ENCODE measurements around the gene TMC1. TPM values are rescaled to one million over a fixed set of nuclear protein-coding genes. Genes with fewer than 3 reads are reported as not detected.

Gene TMC1
- total and polyA plus RNA-seq, 3 experiments from 2014 or later = not detected

- peaks cover 0 to 2% (median 0%) of the 10 kb centered on the region in 5 donors for H3K9me3 Mint-ChIP-seq
- Histone ChIP-seq H3K36me3 (ENCODE audit: insufficient read depth, low read length) (no peaks in the 10 kb centered on the region), H3K4me1 (ENCODE audit: insufficient read depth, low read length) (no peaks in the 10 kb centered on the region), H3K4me3 (ENCODE audit: low read length) (no peak overlapping the region), H3K27ac (ENCODE audit: low read depth, low read length) (no peak overlapping the region), H3K9me3 (ENCODE audit: low read length) (no peaks in the 10 kb centered on the region), H3K27me3 (ENCODE audit: insufficient read depth, low read length, poor library complexity, severe bottlenecking) (no peaks in the 10 kb centered on the region)
- ChIA-PET CTCF (no interaction called here), POLR2A (no interaction called here)
- H3K27me3 Mint-ChIP-seq = peaks cover 1 to 6% of the 10 kb centered on the region in 2 donors
- H3K36me3 Mint-ChIP-seq = no peaks in the 10 kb centered on the region
- no peak overlapping the region for H3K27ac Mint-ChIP-seq
- H3K4me1 Mint-ChIP-seq = no peaks in the 10 kb centered on the region
- no peak overlapping the region for H3K4me3 Mint-ChIP-seq
- no peak for DNase-seq
These were observed 43.3 kb downstream of the TMC1 start for GRCh38 chr9:72564479-72565281.

GRCh38 chr9:72565535-72565934 is 44.1 kb downstream of the TMC1 start:
- Histone ChIP-seq H3K4me1 (ENCODE audit: insufficient read depth, low read length) (no peaks in the 10 kb centered on the region), H3K36me3 (ENCODE audit: insufficient read depth, low read length) (no peaks in the 10 kb centered on the region), H3K27me3 (ENCODE audit: insufficient read depth, low read length, poor library complexity, severe bottlenecking) (no peaks in the 10 kb centered on the region), H3K27ac (ENCODE audit: low read depth, low read length) (no peak overlapping the region), H3K9me3 (ENCODE audit: low read length) (no peaks in the 10 kb centered on the region), H3K4me3 (ENCODE audit: low read length) (no peak overlapping the region)
- DNase-seq = no peak
- CTCF ChIA-PET = no interaction called here
- Mint-ChIP-seq H3K27ac (no peak overlapping the region), H3K4me3 (no peak overlapping the region), H3K36me3 (no peaks in the 10 kb centered on the region), H3K27me3 (peaks cover 0 to 1% of the 10 kb centered on the region in 2 donors), H3K4me1 (no peaks in the 10 kb centered on the region), H3K9me3 (peaks cover 0 to 2% (median 0%) of the 10 kb centered on the region in 5 donors)
- POLR2A ChIA-PET = no interaction called here

GRCh38 chr9:72574156-72574810 is 52.9 kb downstream of the TMC1 start:
- no peak overlapping the region for H3K27ac Mint-ChIP-seq
- CTCF ChIA-PET = no interaction called here
- H3K4me3 Mint-ChIP-seq = no peak overlapping the region
- POLR2A ChIA-PET = no interaction called here
- H3K4me1 ChIP-seq (ENCODE audit: insufficient read depth, low read length) = no peaks in the 10 kb centered on the region
- H3K27me3 Mint-ChIP-seq = peaks cover 4% of the 10 kb centered on the region in 2 donors
- H3K27ac ChIP-seq (ENCODE audit: low read depth, low read length) = no peak overlapping the region
- no peaks in the 10 kb centered on the region for H3K36me3 ChIP-seq (ENCODE audit: insufficient read depth, low read length)
- no peaks in the 10 kb centered on the region for H3K9me3 ChIP-seq (ENCODE audit: low read length)
- H3K9me3 Mint-ChIP-seq = no peaks in the 10 kb centered on the region
- no peak for DNase-seq
- H3K27me3 ChIP-seq (ENCODE audit: insufficient read depth, low read length, poor library complexity, severe bottlenecking) = no peaks in the 10 kb centered on the region
- H3K36me3 Mint-ChIP-seq = peaks cover 0 to 2% (median 0%) of the 10 kb centered on the region in 3 donors
- H3K4me3 ChIP-seq (ENCODE audit: low read length) = no peak overlapping the region
- H3K4me1 Mint-ChIP-seq = peaks cover 0 to 6% (median 0%) of the 10 kb centered on the region in 3 donors

GRCh38 chr9:72575666-72576065 is 54.3 kb downstream of the TMC1 start:
- H3K9me3 ChIP-seq (ENCODE audit: low read length) = no peaks in the 10 kb centered on the region
- H3K27me3 Mint-ChIP-seq = peaks cover 4% of the 10 kb centered on the region in 2 donors
- no peaks in the 10 kb centered on the region for H3K36me3 ChIP-seq (ENCODE audit: insufficient read depth, low read length)
- no peak overlapping the region for H3K27ac ChIP-seq (ENCODE audit: low read depth, low read length)
- H3K4me3 ChIP-seq (ENCODE audit: low read length) = no peak overlapping the region
- DNase-seq = no peak
- no peaks in the 10 kb centered on the region for H3K4me1 ChIP-seq (ENCODE audit: insufficient read depth, low read length)
- POLR2A ChIA-PET = no interaction called here
- no peaks in the 10 kb centered on the region for H3K27me3 ChIP-seq (ENCODE audit: insufficient read depth, low read length, poor library complexity, severe bottlenecking)
- H3K36me3 Mint-ChIP-seq = peaks cover 0 to 2% (median 0%) of the 10 kb centered on the region in 3 donors
- CTCF ChIA-PET = interaction anchor here (1.3 kb wide), 1 partner anchor 16 kb away, joined by 4 read pairs; no protein-coding TSS in a partner anchor
- H3K4me3 Mint-ChIP-seq = no peak overlapping the region
- H3K9me3 Mint-ChIP-seq = no peaks in the 10 kb centered on the region
- H3K4me1 Mint-ChIP-seq = peaks cover 0 to 6% (median 0%) of the 10 kb centered on the region in 3 donors
- H3K27ac Mint-ChIP-seq = no peak overlapping the region

GRCh38 chr9:72576087-72576486 is 54.7 kb downstream of the TMC1 start:
- Histone ChIP-seq H3K9me3 (ENCODE audit: low read length) (no peaks in the 10 kb centered on the region), H3K27me3 (ENCODE audit: insufficient read depth, low read length, poor library complexity, severe bottlenecking) (no peaks in the 10 kb centered on the region), H3K27ac (ENCODE audit: low read depth, low read length) (no peak overlapping the region), H3K4me1 (ENCODE audit: insufficient read depth, low read length) (no peaks in the 10 kb centered on the region), H3K4me3 (ENCODE audit: low read length) (no peak overlapping the region), H3K36me3 (ENCODE audit: insufficient read depth, low read length) (no peaks in the 10 kb centered on the region)
- DNase-seq = no peak
- CTCF ChIA-PET = interaction anchor here (1.3 kb wide), 1 partner anchor 15 kb away, joined by 4 read pairs; no protein-coding TSS in a partner anchor
- peaks cover 4% of the 10 kb centered on the region in 2 donors for H3K27me3 Mint-ChIP-seq
- peaks cover 0 to 6% (median 0%) of the 10 kb centered on the region in 3 donors for H3K4me1 Mint-ChIP-seq
- no peak overlapping the region for H3K4me3 Mint-ChIP-seq
- POLR2A ChIA-PET = no interaction called here
- H3K9me3 Mint-ChIP-seq = no peaks in the 10 kb centered on the region
- H3K27ac Mint-ChIP-seq = peak overlapping the region in 1 of 8 donors; percentile 72
- peaks cover 0 to 2% (median 0%) of the 10 kb centered on the region in 3 donors for H3K36me3 Mint-ChIP-seq

GRCh38 chr9:72577212-72577753 is 55.9 kb downstream of the TMC1 start:
- Mint-ChIP-seq H3K27me3 (peaks cover 1 to 6% of the 10 kb centered on the region in 2 donors), H3K4me1 (peaks cover 0 to 13% (median 3%) of the 10 kb centered on the region in 3 donors), H3K27ac (no peak overlapping the region), H3K9me3 (no peaks in the 10 kb centered on the region), H3K4me3 (no peak overlapping the region), H3K36me3 (peaks cover 0 to 2% (median 0%) of the 10 kb centered on the region in 3 donors)
- no peak overlapping the region for H3K27ac ChIP-seq (ENCODE audit: low read depth, low read length)
- H3K9me3 ChIP-seq (ENCODE audit: low read length) = no peaks in the 10 kb centered on the region
- H3K4me1 ChIP-seq (ENCODE audit: insufficient read depth, low read length) = no peaks in the 10 kb centered on the region
- no peaks in the 10 kb centered on the region for H3K36me3 ChIP-seq (ENCODE audit: insufficient read depth, low read length)
- no peak for DNase-seq
- H3K4me3 ChIP-seq (ENCODE audit: low read length) = no peak overlapping the region
- ChIA-PET POLR2A (no interaction called here), CTCF (interaction anchor here (1.1 kb wide), 1 partner anchor 13 kb away, joined by 3 read pairs; no protein-coding TSS in a partner anchor)
- H3K27me3 ChIP-seq (ENCODE audit: insufficient read depth, low read length, poor library complexity, severe bottlenecking) = no peaks in the 10 kb centered on the region

- DNase-seq = no peak
- Histone ChIP-seq H3K9me3 (ENCODE audit: low read length) (no peaks in the 10 kb centered on the region), H3K4me1 (ENCODE audit: insufficient read depth, low read length) (no peaks in the 10 kb centered on the region), H3K27ac (ENCODE audit: low read depth, low read length) (no peak overlapping the region), H3K27me3 (ENCODE audit: insufficient read depth, low read length, poor library complexity, severe bottlenecking) (no peaks in the 10 kb centered on the region), H3K36me3 (ENCODE audit: insufficient read depth, low read length) (no peaks in the 10 kb centered on the region), H3K4me3 (ENCODE audit: low read length) (no peak overlapping the region)
- Mint-ChIP-seq H3K4me1 (peaks cover 0 to 27% (median 6%) of the 10 kb centered on the region in 3 donors), H3K27me3 (peaks cover 3 to 13% of the 10 kb centered on the region in 2 donors), H3K27ac (no peak overlapping the region), H3K9me3 (no peaks in the 10 kb centered on the region), H3K36me3 (peaks cover 0 to 4% (median 0%) of the 10 kb centered on the region in 3 donors), H3K4me3 (no peak overlapping the region)
- ChIA-PET POLR2A (no interaction called here), CTCF (no interaction called here)
These were observed 57.8 kb downstream of the TMC1 start for GRCh38 chr9:72579190-72579589.
